GM19023 (cell line): ENCODE measurements around the gene PDCD2L.
"Not testable (repeated sequence)": the region's sequence is repeated elsewhere in the genome, so short reads cannot be mapped to it uniquely, and the experiment has no call there.

Experiments used
- ATAC-seq: cut with Tn5 transposase; IDR thresholded peaks from one replicate; pipeline ENCODE4 v1.9.1; 2021; ENCODE audit warnings: mild to moderate bottlenecking, moderate library complexity; ENCODE audit not compliant: unreplicated experiment

The PDCD2L gene, protein sequence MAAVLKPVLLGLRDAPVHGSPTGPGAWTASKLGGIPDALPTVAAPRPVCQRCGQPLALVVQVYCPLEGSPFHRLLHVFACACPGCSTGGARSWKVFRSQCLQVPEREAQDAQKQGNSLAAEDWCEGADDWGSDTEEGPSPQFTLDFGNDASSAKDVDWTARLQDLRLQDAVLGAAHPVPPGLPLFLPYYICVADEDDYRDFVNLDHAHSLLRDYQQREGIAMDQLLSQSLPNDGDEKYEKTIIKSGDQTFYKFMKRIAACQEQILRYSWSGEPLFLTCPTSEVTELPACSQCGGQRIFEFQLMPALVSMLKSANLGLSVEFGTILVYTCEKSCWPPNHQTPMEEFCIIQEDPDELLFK

DNA sequence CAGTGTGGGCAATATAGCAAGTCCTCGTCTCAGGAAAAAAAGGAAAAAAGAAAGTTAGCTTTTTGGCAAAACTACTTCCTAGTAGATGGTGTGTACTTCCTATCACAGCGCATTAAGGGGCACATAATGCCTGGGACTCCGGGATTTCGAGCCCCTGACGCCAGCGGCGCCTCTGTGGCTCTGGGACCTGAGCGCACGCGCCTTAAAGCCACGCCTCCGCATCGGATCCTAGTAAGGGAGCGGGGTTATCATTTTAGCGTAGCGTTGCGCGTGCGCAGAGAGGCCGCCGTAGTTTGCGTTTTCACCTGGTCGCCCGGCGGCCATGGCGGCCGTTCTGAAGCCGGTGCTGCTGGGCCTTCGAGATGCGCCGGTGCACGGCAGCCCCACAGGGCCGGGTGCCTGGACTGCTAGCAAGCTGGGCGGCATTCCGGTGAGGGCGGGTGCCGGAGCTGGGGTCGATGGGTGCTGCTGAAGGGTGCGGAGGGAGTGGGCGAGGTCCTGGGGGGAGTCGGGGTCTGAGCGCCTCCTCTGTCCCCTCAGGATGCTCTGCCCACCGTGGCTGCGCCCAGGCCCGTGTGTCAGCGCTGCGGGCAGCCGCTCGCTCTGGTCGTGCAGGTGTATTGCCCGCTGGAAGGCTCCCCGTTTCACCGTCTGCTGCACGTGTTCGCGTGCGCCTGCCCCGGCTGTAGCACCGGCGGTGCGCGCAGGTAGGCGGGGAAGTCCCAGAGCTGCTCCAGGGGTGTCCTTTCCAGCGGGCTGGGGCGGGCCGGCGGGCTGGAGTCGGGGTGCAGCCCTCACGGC is at the start of gene PDCD2L:
Gene PDCD2L (plus strand): TSS at position 291 of the 801 bp plus-strand sequence. CDS start 32 bp downstream, at position 323.
- ATAC-seq: peak; percentile 90

DNA sequence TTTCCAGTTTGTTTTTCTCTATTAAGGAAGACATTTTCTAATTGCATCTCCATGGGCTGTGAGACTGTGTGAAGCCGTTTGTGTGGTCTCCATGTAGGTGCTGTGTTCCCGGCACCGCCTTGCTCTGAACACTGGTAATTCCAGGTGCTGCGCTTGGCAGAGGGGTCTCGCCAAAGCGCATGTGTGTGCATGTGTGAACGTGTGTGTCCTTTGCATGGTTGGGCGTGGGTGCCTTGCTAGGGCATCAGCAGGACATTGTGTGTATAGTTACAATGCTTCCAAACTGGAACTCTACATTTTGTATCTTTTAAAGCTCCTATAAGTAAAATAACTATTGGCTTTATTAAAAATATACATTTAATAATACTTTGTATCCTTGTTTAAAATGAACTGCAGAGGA is 49.0 kb upstream of the PDCD2L start:
- no peak for ATAC-seq

DNA sequence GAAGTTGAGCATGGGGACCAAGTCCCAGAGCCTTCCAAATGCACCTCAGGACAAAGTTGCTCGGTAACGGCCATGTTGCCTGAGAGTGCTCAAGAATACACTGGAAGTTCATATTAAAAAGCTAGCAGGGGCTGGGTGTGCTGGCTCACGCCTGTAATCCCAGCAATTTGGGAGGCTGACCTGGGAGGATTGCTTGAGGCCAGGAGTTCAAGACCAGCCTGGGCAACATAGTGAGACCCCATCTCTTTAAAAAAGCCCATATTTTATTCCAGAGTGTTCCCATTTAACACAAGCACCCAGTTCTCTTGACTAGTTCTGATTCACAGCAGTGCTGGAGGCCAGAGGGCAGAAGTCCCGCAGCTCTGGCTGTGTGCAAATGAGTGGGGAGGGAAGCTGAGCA is 47.3 kb upstream of the PDCD2L start:
- no peak for ATAC-seq

DNA sequence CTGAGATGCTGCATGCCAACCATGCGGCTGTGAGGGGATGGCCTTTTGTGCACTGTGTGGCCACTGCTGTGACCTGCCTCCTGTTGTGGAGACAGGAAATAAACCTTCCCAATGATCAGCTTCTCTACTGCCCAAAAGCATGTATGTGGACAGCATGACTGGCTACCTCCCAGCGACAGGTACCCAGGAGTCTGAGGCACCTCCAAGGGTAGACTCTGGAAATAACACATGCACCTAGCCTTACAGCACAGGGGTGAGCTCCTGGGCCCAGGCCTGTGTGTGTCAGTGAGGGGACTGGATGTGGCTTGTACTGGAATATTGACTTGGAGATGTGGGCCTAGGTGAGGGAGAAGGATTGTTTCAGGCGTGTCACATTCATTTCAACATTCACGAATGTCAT is 46.8 kb upstream of the PDCD2L start:
- no peak for ATAC-seq

DNA sequence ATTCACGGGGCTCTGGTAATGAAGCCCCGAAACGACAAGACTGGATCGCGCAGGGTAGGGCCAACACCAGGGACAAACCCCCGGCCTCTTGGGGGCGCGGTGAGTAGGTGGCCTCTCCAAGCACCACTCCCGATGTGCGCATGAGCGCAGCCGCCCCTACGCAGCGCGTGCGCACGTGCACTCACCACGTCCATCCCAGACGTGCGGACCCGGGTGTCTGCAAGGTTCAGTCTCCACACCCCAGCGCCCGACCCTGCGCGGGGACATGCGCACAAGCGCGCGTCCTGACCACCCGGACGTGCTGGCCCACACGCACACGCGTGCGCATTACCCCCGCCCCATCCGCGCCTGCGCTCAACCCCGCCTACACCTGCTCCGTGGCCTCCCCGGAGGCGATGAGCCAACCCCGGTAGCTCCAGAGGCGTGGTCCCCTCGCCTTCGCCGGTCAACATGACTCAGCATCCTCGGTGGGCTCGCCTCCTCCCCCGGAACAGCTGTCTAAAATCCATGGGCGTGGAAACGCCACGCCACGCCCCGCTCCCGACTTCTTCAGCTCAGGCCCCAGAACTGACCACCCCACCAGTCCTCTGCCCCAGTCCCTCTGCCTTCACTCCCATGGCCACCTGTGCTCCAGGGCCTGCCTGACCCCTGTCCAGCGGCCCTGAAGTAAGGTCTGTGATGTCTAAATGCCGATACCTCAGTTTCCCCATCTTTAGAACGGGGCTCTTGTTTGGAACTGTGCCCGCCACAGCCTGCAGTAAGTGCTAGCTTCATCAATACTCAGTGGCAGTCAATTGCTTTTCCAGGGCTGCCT is 44.9 kb upstream of the PDCD2L start:
- ATAC-seq: peak; percentile 93

DNA sequence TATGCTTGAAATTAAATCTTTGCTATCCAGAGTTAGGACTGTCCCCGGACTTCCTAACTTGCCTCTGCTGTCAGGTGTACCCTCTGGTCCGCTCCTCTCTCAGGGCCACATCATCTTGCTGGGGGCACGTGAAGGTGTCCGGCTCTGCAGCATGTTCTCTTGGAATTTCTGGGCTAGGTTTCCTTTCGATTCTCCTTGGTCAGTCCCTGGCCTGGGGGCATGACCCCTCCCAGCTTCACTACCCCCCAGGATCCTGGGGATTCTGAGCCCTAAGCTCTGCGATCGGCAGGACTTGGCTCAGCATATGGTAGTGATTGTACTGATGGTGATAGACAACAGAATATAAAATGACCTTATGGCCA is 44.3 kb upstream of the PDCD2L start:
- ATAC-seq: no peak

DNA sequence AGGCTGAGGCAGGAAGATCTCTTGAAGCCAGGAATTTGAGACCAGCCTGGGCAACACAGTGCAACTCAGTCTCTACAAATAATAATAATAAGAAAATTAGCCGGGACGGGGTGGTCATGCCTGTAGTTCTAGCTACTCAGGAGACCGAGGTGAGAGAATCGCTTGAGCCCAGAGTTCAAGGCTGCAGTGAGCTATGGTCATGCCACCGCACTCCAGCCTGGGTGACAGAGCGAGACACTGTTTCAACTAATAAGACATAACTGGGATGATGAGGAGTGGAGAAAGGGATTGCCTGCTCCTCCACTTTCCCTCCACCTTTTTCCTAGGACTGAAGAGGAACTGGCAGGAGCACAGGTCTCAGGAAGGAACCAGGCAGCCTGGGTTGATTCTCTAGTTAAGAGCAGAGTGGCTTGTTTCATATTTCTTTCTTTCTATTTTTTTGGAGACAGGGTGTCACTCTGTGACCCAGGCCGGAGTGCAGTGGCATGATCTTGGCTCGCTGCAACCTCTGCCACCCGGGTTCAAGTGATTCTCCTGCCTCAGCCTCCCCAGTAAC is 43.8 kb upstream of the PDCD2L start:
- no peak for ATAC-seq

DNA sequence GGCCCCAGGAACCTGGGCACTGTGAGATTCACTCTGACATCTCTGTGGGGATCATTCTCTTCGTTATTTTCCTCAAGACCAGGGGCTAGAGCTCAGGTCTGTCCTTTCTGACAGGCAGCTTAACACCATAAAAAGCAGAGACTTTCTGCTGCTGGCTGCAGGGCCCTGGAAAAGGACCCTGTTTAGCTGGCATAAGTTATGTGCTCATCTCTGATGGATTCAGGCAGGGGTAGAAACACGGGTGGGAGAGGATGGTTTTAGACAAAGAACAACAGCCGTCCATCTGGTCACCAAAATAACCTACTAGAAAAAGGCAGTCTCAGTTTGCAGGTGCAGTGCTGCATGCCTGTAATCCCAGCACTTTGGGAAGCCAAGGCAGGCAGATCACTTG is 41.5 kb upstream of the PDCD2L start:
- ATAC-seq: no peak

DNA sequence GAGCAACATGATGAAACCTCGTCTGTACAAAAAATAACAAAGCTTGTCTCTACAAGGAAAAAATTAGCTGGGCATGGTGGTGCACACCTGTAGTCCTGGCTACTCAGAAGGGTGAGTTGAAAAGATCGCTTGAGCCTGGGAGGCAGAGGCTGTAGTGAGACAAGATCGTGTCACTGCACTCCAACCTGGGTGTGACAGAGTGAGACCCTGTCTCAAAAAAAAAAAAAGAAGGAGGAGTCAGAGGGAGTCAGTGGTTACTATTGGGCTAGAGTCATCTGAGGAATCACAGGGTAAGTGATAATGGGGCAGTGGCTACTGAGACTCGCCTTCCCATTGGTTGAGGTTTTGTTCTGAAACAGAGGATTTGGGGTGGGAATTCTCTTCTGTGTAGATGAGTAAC is 41.1 kb upstream of the PDCD2L start:
- ATAC-seq: no peak

DNA sequence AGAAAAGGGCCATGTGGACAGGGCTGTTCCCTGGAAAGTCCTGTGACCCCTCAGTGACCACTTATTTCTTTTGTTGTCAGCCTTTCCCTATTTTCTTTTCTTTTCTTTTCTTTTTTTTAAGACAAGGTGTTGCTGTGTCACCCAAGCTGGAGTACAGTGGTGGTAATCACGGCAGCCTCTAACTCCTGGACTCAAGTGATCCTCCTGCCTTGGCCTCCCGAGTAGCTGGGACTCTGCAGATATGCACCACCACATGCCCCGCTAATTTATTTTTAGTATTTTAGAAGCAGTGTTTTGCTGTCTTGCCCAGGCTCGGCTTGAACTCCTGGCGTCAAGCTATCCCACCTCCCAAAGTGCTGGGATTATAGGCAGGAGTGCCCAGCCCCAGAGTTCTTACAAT is 40.3 kb upstream of the PDCD2L start:
- no peak for ATAC-seq

DNA sequence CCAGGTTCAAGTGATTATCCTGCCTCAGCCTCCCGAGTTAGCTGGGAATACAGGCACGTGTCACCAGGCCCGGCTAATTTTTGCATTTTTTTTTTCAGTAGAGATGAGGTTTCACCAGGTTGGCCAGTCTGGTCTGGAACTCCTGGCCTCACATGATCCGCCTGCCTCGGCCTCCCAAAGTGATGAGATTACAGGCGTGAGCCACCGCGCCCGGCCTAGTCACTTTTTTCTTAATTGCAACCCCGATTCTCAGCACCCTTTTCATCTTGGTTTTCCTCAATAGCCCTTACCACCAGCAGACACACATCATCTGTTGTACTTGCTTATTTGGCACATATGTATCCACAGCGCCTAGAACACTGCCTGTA is 39.8 kb upstream of the PDCD2L start:
- no peak for ATAC-seq

DNA sequence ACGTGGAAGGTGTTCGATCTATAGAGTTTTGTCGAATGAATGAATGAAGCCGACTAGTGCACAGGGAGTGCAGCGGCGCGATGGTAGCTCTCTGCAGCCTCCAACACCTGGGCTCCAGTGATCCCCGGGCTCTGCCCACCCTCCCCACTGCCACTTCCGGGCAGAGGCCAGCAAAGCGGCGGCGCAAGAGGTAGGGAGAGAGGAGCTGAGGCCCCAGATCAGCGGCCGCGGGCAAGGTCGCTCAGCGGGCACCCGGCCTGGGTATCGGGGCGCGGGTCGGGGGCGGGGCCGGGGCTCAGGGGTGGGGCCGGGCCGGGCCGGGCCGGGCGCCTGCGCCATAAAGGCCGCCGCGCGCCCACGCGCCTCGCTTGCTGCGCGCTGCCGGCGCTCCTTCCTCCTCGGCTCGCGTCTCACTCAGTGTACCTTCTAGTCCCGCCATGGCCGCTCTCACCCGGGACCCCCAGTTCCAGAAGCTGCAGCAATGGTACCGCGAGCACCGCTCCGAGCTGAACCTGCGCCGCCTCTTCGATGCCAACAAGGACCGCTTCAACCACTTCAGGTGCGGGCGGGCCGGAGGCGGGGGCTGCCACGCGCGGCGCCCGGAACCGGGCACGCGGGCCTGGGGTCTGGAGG is 39.3 kb upstream of the PDCD2L start, which contains the start of gene GPI:
Gene GPI (plus strand): TSS at position 367 of the 633 bp plus-strand sequence. CDS start 71 bp downstream, at position 438.
- ATAC-seq: peak; percentile 74

DNA sequence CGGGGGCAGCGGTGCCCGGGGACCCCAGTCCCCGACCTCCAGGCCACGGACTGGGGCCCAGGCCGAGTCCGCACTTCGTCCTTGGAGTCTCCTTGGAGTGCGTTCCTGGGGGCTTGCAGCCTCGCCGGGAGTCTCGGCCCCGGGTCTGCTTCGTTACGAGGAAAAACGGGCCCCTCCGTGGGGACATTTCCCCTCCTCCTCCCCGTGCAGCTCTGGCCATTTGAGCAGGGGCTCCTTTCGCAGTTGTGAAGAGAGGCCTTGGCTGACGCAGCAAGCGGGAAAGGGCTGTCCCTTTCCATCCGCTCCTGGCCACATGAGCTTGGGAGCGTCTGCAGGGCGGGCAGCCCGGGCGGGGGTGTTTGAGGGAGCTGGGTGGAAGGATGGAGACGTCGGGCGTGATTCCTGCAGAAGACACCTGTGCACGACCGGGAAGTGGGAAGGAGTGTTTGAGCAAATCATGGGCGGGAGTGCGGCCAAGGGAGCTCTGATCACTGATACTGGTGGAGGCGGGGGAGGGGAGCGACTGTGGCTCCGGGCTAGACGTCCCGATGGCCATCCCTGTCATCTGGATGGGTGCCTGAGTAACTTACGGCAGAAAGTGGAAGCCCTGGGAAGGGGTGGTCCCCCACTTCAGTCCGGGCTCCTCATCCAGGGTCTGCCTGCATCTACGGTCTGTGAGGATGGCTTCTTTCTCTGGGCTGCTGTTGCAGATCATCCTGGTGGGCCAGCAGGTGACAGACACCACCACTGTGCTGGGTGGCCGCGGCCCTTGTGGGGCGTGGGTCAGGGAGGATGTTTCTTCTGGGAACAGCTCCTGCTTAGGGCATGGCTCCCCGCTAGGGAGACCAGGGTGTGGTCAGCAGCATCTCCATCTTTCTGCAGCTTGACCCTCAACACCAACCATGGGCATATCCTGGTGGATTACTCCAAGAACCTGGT is 38.5 kb upstream of the PDCD2L start:
- peak; percentile 17 for ATAC-seq

DNA sequence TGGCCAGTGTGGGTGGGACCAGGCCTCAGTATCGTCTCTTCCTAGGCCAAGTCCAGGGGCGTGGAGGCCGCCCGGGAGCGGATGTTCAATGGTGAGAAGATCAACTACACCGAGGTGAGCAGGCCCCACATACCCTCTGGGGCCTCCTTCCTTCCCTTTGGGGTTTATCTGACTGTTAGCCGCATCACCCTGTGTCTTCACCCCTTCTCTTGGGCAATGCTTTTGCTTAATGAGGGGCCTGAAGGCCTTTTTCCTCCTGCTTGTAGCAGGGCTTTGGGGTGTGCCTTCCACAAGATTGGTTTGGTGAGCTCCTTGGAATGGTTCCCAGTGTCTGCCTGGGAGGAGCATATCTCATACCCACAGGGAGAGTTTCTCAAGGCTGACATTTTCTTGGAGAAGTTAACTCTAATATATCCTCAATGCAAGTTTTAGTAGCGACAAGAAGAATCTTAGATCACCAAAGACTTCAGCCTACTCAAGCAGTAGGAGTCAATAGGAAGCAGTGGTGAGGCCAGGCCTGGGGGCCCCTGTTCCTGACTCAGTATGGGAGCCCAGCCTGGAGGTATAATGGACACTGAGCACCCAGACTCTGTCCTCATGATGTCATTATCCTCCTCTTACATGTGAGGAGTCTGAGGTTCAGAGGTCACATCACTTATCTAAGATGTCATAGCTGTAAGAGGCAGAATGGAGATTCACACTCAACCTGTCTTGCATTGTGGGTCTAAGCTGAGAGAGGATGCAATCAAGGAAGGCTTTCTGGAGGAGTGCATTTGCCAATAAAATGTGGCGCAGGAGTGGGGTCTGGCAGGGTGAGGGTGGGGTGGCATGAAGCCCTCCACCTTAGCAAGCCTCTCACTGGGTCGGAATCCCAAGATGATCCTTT is 37.2 kb upstream of the PDCD2L start:
- no peak for ATAC-seq

DNA sequence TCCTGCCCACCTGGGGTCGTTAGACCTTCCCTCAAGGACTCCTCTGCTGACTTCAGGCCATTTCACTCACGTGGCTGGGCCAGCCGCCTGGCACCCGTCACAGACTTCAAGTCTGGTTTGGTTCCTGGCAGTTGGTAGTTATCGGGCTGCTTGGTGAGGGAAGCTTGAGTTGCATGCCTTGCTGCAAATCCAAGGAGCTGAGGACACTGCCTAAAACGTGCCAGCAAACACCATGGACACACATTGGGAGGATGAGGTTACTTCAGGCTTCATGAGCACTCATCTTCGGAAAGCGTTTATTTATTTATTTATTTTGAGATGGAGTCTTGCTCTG is 36.6 kb upstream of the PDCD2L start:
- no peak for ATAC-seq

DNA sequence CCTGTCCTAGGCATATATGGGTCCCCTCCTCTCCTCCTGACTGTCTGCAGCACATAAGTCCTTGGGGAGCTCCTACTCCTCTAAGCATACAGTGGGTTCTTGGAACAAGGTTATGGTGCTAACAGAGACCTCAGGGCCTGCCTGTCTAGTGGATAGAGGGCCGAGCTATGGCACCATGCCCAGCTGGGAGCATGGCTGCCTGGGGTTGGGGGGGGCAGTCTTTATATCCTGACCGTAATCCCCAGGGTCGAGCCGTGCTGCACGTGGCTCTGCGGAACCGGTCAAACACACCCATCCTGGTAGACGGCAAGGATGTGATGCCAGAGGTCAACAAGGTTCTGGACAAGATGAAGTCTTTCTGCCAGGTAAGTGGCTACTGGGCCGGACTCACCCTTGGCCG is 35.9 kb upstream of the PDCD2L start:
- no peak for ATAC-seq

DNA sequence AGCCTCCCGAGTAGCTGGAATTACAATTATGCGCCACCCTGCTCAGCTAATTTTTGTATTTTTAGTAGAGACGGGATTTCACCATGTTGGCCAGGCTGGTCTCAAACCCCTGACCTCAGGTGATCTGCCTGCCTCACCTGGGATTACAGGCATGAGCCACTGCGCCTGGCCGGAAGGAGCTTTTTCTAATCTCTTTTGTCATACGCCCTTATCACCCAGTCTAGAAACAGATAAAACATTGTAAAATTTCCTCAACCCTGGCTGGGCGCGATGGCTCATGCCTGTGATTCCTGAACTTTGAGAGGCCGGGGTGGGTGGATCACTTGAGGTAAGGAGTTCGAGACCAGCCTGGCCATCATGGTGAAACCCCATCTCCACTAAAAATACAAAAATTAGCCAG is 35.0 kb upstream of the PDCD2L start:
- ATAC-seq: not testable (repeated sequence)

DNA sequence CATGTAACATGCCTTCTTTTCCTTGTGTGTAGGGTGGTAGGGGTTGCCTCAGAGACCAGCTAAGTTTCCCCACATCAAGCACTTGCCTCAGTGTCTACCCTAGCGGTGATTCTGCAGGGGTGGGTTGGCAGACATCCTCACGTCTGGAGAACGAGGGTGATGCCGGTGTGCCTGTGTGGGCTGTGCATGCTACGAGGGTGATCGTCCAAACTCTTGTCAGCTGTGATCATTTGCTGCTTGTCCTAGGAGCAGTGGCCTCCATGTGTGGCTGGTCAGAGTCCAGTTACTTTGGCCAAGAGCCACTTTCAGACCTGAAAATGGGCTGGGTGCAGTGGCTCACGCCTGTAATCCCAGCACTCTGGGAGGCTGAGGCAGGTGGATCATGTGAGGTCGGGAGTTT is 34.1 kb upstream of the PDCD2L start:
- ATAC-seq: no peak

DNA sequence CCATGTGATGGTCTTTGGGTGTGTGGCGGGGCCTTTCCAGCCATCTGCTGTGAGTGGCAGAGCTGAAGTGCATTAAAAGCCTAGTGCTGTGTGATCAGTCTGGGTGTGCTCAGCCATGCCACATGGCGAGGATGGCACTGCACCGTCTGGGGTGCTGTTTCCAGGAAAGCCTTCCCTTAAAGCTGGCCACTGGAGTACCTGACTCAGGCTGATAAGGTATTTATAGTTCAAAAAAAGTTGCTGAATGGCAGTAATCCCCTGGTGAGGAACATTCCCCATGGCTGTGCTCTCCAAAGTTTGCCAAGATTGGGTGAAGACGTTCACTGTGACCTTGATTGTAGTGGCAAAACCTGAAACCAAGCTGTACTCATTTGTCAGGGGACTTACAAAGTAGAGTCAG is 33.2 kb upstream of the PDCD2L start:
- no peak for ATAC-seq
